Measurements from ENCODE around the gene CFAP20DC. TPM values are rescaled to one million over a fixed set of nuclear protein-coding genes. Genes with fewer than 3 reads are reported as not detected.
"Not testable (repeated sequence)": the region's sequence is repeated elsewhere in the genome, so short reads cannot be mapped to it uniquely, and the experiment has no call there.

CFAP20DC gene
- total RNA-seq, 1 experiment from 2014 or later, result 4.7 TPM

GRCh38 chr3:58897646-58898045 lies 152.2 kb downstream of the CFAP20DC start:
- H3K4me3 ChIP-seq (ENCODE audit: insufficient read depth, low read depth, low read length), result no peak overlapping the region
- no peaks in the 10 kb centered on the region for H3K36me3 ChIP-seq (replicated peaks; ENCODE audit: control insufficient read depth, insufficient read depth, low read length)
- DNase-seq, result no peak
- H3K27me3 ChIP-seq (ENCODE audit: control insufficient read depth, insufficient read depth, low read length), result no peaks in the 10 kb centered on the region

- H3K36me3 ChIP-seq (replicated peaks; ENCODE audit: control insufficient read depth, insufficient read depth, low read length); H3K4me3 ChIP-seq (ENCODE audit: insufficient read depth, low read depth, low read length); DNase-seq; H3K27me3 ChIP-seq (ENCODE audit: control insufficient read depth, insufficient read depth, low read length): not testable (repeated sequence)
Measured at GRCh38 chr3:58895678-58896077, 154.1 kb downstream of the CFAP20DC start.

GRCh38 chr3:58892526-58892925 lies 157.3 kb downstream of the CFAP20DC start:
- not testable (repeated sequence) for H3K4me3 ChIP-seq (ENCODE audit: insufficient read depth, low read depth, low read length); DNase-seq; H3K36me3 ChIP-seq (replicated peaks; ENCODE audit: control insufficient read depth, insufficient read depth, low read length); H3K27me3 ChIP-seq (ENCODE audit: control insufficient read depth, insufficient read depth, low read length)

GRCh38 chr3:58888087-58888486 lies 161.7 kb downstream of the CFAP20DC start:
- no peak for DNase-seq
- Histone ChIP-seq H3K27me3 (ENCODE audit: control insufficient read depth, insufficient read depth, low read length) (no peaks in the 10 kb centered on the region), H3K4me3 (ENCODE audit: insufficient read depth, low read depth, low read length) (no peak overlapping the region), H3K36me3 (replicated peaks; ENCODE audit: control insufficient read depth, insufficient read depth, low read length) (no peaks in the 10 kb centered on the region)

- no peak for DNase-seq
- H3K4me3 ChIP-seq (ENCODE audit: insufficient read depth, low read depth, low read length), result no peak overlapping the region
- H3K36me3 ChIP-seq (replicated peaks; ENCODE audit: control insufficient read depth, insufficient read depth, low read length), result no peaks in the 10 kb centered on the region
- H3K27me3 ChIP-seq (ENCODE audit: control insufficient read depth, insufficient read depth, low read length), result no peaks in the 10 kb centered on the region
Measured at GRCh38 chr3:58884453-58884852, 165.4 kb downstream of the CFAP20DC start.

GRCh38 chr3:58880182-58880581 lies 169.6 kb downstream of the CFAP20DC start:
- H3K36me3 ChIP-seq (replicated peaks; ENCODE audit: control insufficient read depth, insufficient read depth, low read length), result no peaks in the 10 kb centered on the region
- H3K4me3 ChIP-seq (ENCODE audit: insufficient read depth, low read depth, low read length), result no peak overlapping the region
- H3K27me3 ChIP-seq (ENCODE audit: control insufficient read depth, insufficient read depth, low read length), result no peaks in the 10 kb centered on the region
- no peak for DNase-seq

DNA sequence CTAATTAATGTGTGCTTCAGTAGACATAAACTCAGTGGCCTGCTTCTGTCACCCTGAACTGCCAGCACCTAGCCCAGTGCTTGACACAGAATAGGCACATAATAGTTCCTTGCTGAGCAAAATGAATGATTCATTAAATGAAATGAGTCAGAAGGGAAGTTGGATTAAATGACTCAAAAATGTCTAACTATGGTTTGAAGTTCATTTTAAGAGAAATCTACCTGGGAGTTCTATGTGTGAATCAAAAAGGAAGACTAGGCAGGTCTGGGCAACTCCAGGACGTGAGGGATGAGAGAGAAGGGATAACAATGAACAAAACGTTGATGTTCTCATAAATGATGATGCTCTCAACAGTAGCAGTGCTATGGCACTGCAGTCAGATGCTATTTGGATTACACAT lies 175.0 kb downstream of the CFAP20DC start:
- no peak overlapping the region for H3K4me3 ChIP-seq (ENCODE audit: insufficient read depth, low read depth, low read length)
- H3K36me3 ChIP-seq (replicated peaks; ENCODE audit: control insufficient read depth, insufficient read depth, low read length), result no peaks in the 10 kb centered on the region
- no peaks in the 10 kb centered on the region for H3K27me3 ChIP-seq (ENCODE audit: control insufficient read depth, insufficient read depth, low read length)
- DNase-seq, result no peak

GRCh38 chr3:58874248-58874741 lies 175.5 kb downstream of the CFAP20DC start:
- no peaks in the 10 kb centered on the region for H3K27me3 ChIP-seq (ENCODE audit: control insufficient read depth, insufficient read depth, low read length)
- H3K4me3 ChIP-seq (ENCODE audit: insufficient read depth, low read depth, low read length), result no peak overlapping the region
- H3K36me3 ChIP-seq (replicated peaks; ENCODE audit: control insufficient read depth, insufficient read depth, low read length), result no peaks in the 10 kb centered on the region
- DNase-seq, result no peak

DNA sequence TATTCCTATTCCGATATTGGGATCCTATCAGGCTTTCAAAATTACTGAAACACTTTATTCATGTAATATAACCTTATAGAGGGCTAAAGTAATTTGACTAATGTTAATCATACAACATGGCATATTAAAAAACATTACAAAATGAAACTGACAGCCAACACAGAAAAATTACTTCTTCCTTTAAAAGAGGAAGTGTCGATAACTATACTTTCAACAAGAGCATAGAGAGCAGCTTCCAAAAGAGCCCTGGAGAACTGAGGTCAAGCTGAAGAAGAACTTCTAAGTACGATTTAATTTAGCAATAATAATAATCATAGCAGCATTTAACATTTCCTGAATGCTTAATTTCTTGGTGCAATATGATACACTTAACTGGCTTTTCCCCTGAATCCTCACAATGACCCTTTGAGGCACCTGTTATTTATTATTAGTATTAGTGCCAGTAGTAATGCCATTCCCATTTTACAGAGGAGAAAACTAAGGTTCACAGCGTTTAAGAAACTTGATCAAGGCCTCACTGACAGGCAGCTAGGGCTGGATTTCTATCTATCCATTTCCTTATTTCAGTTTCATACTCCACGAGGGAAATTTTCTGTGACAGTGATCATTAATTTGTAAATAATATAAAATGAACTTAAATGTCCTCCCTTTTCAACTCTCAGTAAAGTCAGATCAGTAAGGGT lies 181.6 kb downstream of the CFAP20DC start:
- no peaks in the 10 kb centered on the region for H3K27me3 ChIP-seq (ENCODE audit: control insufficient read depth, insufficient read depth, low read length)
- no peak overlapping the region for H3K4me3 ChIP-seq (ENCODE audit: insufficient read depth, low read depth, low read length)
- no peaks in the 10 kb centered on the region for H3K36me3 ChIP-seq (replicated peaks; ENCODE audit: control insufficient read depth, insufficient read depth, low read length)
- no peak for DNase-seq

GRCh38 chr3:58867621-58868020 lies 182.2 kb downstream of the CFAP20DC start:
- Histone ChIP-seq H3K27me3 (ENCODE audit: control insufficient read depth, insufficient read depth, low read length) (no peaks in the 10 kb centered on the region), H3K4me3 (ENCODE audit: insufficient read depth, low read depth, low read length) (no peak overlapping the region), H3K36me3 (replicated peaks; ENCODE audit: control insufficient read depth, insufficient read depth, low read length) (no peaks in the 10 kb centered on the region)
- no peak for DNase-seq

DNA sequence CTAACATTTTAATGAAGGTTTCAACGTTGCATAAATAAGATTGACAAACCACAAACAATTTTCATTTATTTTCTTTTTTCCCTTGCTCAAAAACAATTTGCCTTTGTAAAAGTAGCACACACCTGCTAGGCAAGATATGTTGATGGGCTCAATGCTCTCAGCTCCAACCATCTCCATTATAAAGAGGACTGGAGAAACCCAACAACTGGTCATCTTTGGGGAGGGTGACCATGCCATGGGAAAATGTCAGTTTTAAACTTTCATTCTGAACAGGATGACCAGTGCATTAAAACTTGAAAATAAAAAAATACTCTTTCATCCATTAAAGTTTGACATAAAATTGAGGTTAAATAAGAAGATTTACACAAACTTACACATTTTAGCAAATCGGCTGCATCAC lies 183.7 kb downstream of the CFAP20DC start:
- Histone ChIP-seq H3K27me3 (ENCODE audit: control insufficient read depth, insufficient read depth, low read length) (no peaks in the 10 kb centered on the region), H3K36me3 (replicated peaks; ENCODE audit: control insufficient read depth, insufficient read depth, low read length) (no peaks in the 10 kb centered on the region), H3K4me3 (ENCODE audit: insufficient read depth, low read depth, low read length) (no peak overlapping the region)
- DNase-seq, result no peak

GRCh38 chr3:58864480-58864879 lies 185.3 kb downstream of the CFAP20DC start:
- no peaks in the 10 kb centered on the region for H3K36me3 ChIP-seq (replicated peaks; ENCODE audit: control insufficient read depth, insufficient read depth, low read length)
- H3K27me3 ChIP-seq (ENCODE audit: control insufficient read depth, insufficient read depth, low read length), result no peaks in the 10 kb centered on the region
- H3K4me3 ChIP-seq (ENCODE audit: insufficient read depth, low read depth, low read length), result no peak overlapping the region
- DNase-seq, result no peak

- no peaks in the 10 kb centered on the region for H3K36me3 ChIP-seq (replicated peaks; ENCODE audit: control insufficient read depth, insufficient read depth, low read length)
- no peaks in the 10 kb centered on the region for H3K27me3 ChIP-seq (ENCODE audit: control insufficient read depth, insufficient read depth, low read length)
- H3K4me3 ChIP-seq (ENCODE audit: insufficient read depth, low read depth, low read length), result no peak overlapping the region
- no peak for DNase-seq
Measured at GRCh38 chr3:58863206-58863605, 186.6 kb downstream of the CFAP20DC start.

- Histone ChIP-seq H3K27me3 (ENCODE audit: control insufficient read depth, insufficient read depth, low read length) (no peaks in the 10 kb centered on the region), H3K4me3 (ENCODE audit: insufficient read depth, low read depth, low read length) (no peak overlapping the region), H3K36me3 (replicated peaks; ENCODE audit: control insufficient read depth, insufficient read depth, low read length) (no peaks in the 10 kb centered on the region)
- no peak for DNase-seq
Measured at GRCh38 chr3:58861551-58861950, 188.3 kb downstream of the CFAP20DC start.

- Histone ChIP-seq H3K27me3 (ENCODE audit: control insufficient read depth, insufficient read depth, low read length) (no peaks in the 10 kb centered on the region), H3K36me3 (replicated peaks; ENCODE audit: control insufficient read depth, insufficient read depth, low read length) (no peaks in the 10 kb centered on the region), H3K4me3 (ENCODE audit: insufficient read depth, low read depth, low read length) (no peak overlapping the region)
- DNase-seq, result no peak
Measured at GRCh38 chr3:58858126-58858525, 191.7 kb downstream of the CFAP20DC start.

- DNase-seq, result no peak
- H3K36me3 ChIP-seq (replicated peaks; ENCODE audit: control insufficient read depth, insufficient read depth, low read length), result no peaks in the 10 kb centered on the region
- H3K4me3 ChIP-seq (ENCODE audit: insufficient read depth, low read depth, low read length), result no peak overlapping the region
- no peaks in the 10 kb centered on the region for H3K27me3 ChIP-seq (ENCODE audit: control insufficient read depth, insufficient read depth, low read length)
Measured at GRCh38 chr3:58857402-58857801, 192.4 kb downstream of the CFAP20DC start.
